NT2/D1 (cell line): ENCODE results near the gene ATP12A.

Experiments used
- SUZ12 ChIP-seq: IDR thresholded peaks from 2 replicates; pipeline ENCODE4 v1.6.1; 2011; ENCODE audit not compliant: insufficient read length, insufficient read depth; ENCODE audit errors: extremely low read depth
- YY1 ChIP-seq: IDR thresholded peaks from 2 replicates; pipeline ENCODE4 v1.6.1; 2011; ENCODE audit not compliant: insufficient read length, insufficient read depth

DNA sequence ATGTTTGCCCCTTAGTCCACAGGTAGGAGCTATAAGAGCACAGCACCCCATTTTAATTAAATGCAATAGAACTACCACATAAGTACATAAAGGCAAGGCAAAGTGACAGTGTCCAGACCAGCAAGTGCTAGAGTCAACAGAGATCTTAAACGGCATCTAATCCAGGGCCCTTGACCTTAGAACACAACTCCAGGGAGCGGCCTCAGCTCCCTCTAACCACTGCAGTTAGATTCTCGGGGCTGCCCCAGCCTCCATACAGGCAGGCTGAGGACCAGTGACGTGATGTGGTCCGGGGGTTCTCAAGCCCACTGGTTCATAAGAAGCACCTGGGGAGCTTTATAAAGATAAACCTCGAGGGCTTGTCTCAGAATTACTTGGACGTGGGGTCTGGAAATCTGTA is 10.0 kb upstream of the ATP12A start:
- TF ChIP-seq YY1 (no peak), SUZ12 (no peak)
